Esophagus muscularis mucosa (tissue), 4 donors: ENCODE results near the gene KISS1. TPM values are rescaled to one million over a fixed set of nuclear protein-coding genes. Genes with fewer than 3 reads are reported as not detected.

Source experiments
- DNase-seq: peaks from one replicate; pipeline ENCODE4 v3.0.0-alpha.2; 2017; ENCODE audit errors: extremely low spot score
- H3K27ac ChIP-seq, 4 donors: fragments of 200-600 bp; sonication (generic); replicated peaks in 1 of 4; 1 replicate in 3 of 4; 2 replicates in 1 of 4; pipeline ENCODE4 v1.5.1; 2016 to 2019; ENCODE audit warnings: mild to moderate bottlenecking in 1 of 4
- H3K27me3 ChIP-seq, 4 donors: fragments of 200-600 bp; sonication (generic); one replicate each; pipeline versions ENCODE4 v1.5.1 to v1.6.0; 2016 to 2019
- H3K36me3 ChIP-seq, 4 donors: fragments of 200-600 bp; sonication (generic); one replicate each; pipeline ENCODE4 v1.5.1; 2016 to 2019
- H3K4me1 ChIP-seq, 4 donors: fragments of 200-600 bp; sonication (generic); one replicate each; pipeline ENCODE4 v1.5.1; 2016 to 2019
- H3K4me3 ChIP-seq, 4 donors: fragments of 200-600 bp; sonication (generic); 1 replicate in 2 of 4; 2 replicates in 2 of 4; pipeline ENCODE4 v1.5.1; 2016 to 2019; ENCODE audit warnings: mild to moderate bottlenecking in 4 of 4, moderate library complexity in 1 of 4
- H3K9me3 ChIP-seq, 4 donors: fragments of 200-600 bp; sonication (generic); 1 replicate in 3 of 4; 2 replicates in 1 of 4; pipeline ENCODE4 v1.5.1; 2016 to 2019
- EP300 ChIP-seq: sonication (generic); formaldehyde crosslinking; IDR thresholded peaks from one replicate; pipeline ENCODE4 v1.6.1; 2017; ENCODE audit warnings: antibody characterized with exemption
- POLR2A ChIP-seq: fragments of 450-650 bp; IDR thresholded peaks from one replicate; pipeline ENCODE4 v1.6.1; 2017; ENCODE audit warnings: antibody characterized with exemption, moderate library complexity, mild to moderate bottlenecking, low read depth
- POLR2AphosphoS5 ChIP-seq, 2 donors: sonication (generic); formaldehyde crosslinking; IDR thresholded peaks; one replicate each; pipeline ENCODE4 v1.6.1; 2017; ENCODE audit warnings: antibody characterized with exemption in 2 of 2
- WGBS: methylation state at CpG from one replicate; pipeline ENCODE4 v1.1.5; 2018; 5-methylcytosine and 5-hydroxymethylcytosine counted together
- intact Hi-C: fragments of 100-400 bp; cut with DNase I; formaldehyde crosslinking; loops from one replicate; pipeline ENCODE4 v1.15.1; 2023
- total RNA-seq, 4 donors: library from RNA; depleted of rRNA; stranded (reverse); fragments of >200 nt; gene quantifications; one replicate each; pipeline versions ENCODE4 v1.1.0 to v1.2.1, GENCODE V29; 2016
- TF ChIP-seq, protein P1 (sequence below), 3 experiments: fragments of 200-600 bp in 2 of 3; fragments of 450-650 bp in 1 of 3; sonication (generic) in 2 of 3; IDR thresholded peaks; one replicate each; pipeline ENCODE4 v1.5.1; 2017 to 2019; ENCODE audit warnings: antibody characterized with exemption in 3 of 3, mild to moderate bottlenecking in 2 of 3, moderate library complexity in 1 of 3

KISS1 gene
- total RNA-seq, 4 donors from 2014 or later, result not detected

DNA sequence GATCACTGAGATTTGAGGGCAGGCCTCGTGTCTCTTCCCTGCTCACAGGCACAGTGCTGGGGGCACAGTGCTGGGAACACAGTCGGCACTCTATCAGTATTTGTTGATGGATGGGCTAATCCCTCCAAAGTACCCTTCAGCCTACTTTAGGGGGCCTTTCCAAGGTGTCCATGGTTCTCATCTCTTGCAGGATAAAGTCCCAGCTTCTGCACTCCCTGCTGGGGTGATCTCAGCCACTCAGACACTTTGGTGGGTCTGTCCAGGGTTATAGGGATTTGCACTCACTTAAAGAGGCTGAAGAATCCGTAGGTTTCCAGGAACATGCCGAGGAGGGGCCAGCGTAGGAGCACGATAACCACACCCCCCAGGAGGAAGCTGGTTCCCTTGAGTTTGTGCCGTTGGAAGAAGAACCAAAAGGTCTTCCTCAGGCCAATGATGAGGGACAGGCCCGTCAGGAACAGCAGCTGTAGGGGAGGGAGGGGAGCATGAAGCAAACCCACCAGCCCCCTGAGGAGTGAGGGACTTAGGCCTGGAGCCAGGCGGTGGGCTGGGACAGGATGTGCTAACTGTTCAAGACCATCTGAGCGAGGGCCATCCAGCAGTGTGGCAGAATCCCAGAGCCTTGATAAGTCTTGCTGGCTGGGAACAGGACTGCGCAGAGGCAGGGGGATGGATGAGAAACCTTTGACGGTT lies 5.2 kb upstream of the KISS1 start:
- H3K27me3 ChIP-seq, result peaks cover 0 to 83% (median 4%) of the 10 kb centered on the region in 4 donors
- intact Hi-C loops, result no loop called here

DNA sequence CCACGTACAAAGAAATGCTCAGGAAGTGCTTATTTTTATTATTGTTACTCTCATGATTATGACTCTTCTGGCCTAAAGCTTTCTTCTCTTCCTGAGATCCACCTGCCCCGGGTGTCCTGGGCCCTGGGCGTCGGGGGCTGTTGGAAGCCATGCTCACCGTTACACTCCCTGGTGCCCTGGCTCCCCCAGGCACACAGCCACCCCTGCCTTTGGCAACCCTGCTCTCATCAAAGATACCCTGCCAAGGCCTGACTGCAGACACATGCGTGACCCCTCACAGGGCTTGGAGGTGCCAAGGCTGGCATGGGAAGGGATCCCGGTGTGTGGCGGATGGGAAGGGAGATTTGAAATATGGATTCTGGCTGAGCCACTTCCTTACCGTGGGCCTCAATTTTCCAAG lies 3.3 kb upstream of the KISS1 start:
- no peak overlapping the region for H3K27ac ChIP-seq
- intact Hi-C loops, result no loop called here
- peaks cover 0 to 5% (median 2%) of the 10 kb centered on the region in 4 donors for H3K4me1 ChIP-seq
- H3K36me3 ChIP-seq, result no peaks in the 10 kb centered on the region
- H3K27me3 ChIP-seq, result peaks cover 0 to 87% (median 4%) of the 10 kb centered on the region in 4 donors
- no peaks in the 10 kb centered on the region for H3K9me3 ChIP-seq
- DNase-seq, result no peak
- 86% methylated on average over 9 of the region's 9 CpGs for WGBS
- no peak overlapping the region for H3K4me3 ChIP-seq
- TF ChIP-seq POLR2A, result no peak
- TF ChIP-seq, protein P1, sequence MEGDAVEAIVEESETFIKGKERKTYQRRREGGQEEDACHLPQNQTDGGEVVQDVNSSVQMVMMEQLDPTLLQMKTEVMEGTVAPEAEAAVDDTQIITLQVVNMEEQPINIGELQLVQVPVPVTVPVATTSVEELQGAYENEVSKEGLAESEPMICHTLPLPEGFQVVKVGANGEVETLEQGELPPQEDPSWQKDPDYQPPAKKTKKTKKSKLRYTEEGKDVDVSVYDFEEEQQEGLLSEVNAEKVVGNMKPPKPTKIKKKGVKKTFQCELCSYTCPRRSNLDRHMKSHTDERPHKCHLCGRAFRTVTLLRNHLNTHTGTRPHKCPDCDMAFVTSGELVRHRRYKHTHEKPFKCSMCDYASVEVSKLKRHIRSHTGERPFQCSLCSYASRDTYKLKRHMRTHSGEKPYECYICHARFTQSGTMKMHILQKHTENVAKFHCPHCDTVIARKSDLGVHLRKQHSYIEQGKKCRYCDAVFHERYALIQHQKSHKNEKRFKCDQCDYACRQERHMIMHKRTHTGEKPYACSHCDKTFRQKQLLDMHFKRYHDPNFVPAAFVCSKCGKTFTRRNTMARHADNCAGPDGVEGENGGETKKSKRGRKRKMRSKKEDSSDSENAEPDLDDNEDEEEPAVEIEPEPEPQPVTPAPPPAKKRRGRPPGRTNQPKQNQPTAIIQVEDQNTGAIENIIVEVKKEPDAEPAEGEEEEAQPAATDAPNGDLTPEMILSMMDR (IDR thresholded peaks at IDR 0.05), result no peak

More for the DNA sequence above, 5.2 kb upstream of the KISS1 start:
- Histone ChIP-seq H3K4me3 (no peak overlapping the region), H3K4me1 (peaks cover 0 to 5% (median 2%) of the 10 kb centered on the region in 4 donors), H3K27ac (no peak overlapping the region), H3K36me3 (no peaks in the 10 kb centered on the region), H3K9me3 (no peaks in the 10 kb centered on the region)
- DNase-seq, result no peak
- 83% methylated on average over 12 of the region's 12 CpGs for WGBS
- TF ChIP-seq, protein P1 (IDR thresholded peaks at IDR 0.05), result no peak
- TF ChIP-seq POLR2AphosphoS5 (IDR thresholded peaks at IDR 0.05) (no peak), EP300 (no peak), POLR2A (no peak)

DNA sequence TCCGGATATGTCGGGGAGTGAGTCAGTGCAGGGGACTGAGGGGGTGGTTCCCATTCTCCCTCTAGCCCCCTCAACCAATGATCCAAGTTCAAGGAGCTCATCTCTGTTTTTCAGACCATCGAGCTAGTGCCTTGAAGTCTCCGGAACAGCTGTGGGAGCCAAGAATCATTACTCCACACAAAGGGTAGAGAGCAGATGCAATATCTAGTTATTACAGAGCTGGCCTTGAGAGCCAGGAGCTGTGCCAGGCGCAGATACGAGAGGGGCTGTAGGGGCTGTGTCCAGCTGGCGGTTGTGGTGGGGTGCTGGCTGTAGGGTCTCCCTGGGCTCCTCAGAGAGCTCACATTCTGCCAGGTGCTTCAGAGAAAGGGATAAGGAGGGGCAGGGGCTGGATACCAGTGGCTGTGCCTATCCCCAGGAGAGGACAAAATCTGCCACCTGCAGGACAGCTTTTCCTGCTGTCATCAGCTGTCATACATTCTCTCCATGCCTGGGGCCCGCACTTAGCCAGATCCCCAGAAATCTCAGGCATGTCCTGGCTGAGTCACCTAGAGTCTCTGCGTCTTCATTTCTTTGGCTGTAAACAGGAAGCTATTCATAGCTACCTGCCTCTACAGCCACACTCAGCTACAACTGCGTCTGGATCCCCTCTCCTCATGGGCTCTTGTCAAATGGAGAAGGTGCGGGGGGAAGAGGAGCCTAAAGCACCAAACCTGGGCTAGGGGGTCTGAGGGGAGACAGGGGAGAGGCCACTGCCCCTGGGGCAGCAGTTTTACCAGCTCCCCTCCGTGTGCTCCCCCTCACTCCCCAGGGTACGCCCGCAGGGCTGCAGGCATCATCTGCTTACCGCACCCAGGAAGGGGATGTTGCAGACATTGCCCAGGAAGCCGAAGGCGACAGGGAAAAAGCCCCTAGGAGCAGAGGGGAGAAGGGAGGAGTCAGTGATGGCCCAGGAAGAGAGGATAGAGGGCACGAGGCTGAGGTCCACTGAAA lies 2.4 kb upstream of the KISS1 start:
- no peaks in the 10 kb centered on the region for H3K9me3 ChIP-seq
- H3K4me3 ChIP-seq, result no peak overlapping the region
- peaks cover 0 to 5% (median 2%) of the 10 kb centered on the region in 4 donors for H3K4me1 ChIP-seq
- 75% methylated on average over 18 of the region's 18 CpGs for WGBS
- no peaks in the 10 kb centered on the region for H3K36me3 ChIP-seq
- H3K27me3 ChIP-seq, result peaks cover 0 to 86% (median 2%) of the 10 kb centered on the region in 4 donors
- intact Hi-C loops, result no loop called here
- TF ChIP-seq POLR2AphosphoS5 (IDR thresholded peaks at IDR 0.05) (no peak), POLR2A (no peak), EP300 (no peak)
- TF ChIP-seq, protein P1 (IDR thresholded peaks at IDR 0.05), result no peak
- no peak for DNase-seq
- H3K27ac ChIP-seq, result no peak overlapping the region

DNA sequence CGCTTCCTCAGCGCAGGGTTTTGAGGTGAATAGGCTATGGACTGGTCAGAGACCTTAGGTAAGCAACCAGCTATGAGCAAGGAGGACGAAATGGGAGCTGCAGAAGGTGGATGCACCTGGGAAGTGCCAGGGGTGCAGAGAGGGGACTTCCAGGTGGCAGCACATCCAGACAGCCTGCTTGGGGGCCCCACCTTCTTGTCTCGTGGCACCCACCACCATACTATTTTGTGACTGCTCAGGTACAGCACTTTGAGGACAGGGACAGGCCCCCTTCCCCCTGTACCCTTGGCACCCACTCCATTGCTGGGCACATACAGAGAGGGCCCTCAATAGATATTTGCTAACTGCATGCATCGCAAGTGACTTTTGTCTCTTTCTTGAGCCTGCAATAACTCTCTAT lies 777 bp upstream of the KISS1 start:
- TF ChIP-seq, protein P1 (IDR thresholded peaks at IDR 0.05), result no peak
- no peak for TF ChIP-seq POLR2AphosphoS5 (IDR thresholded peaks at IDR 0.05)
- TF ChIP-seq POLR2A, result no peak
- no peak for TF ChIP-seq EP300
- no peaks in the 10 kb centered on the region for H3K9me3 ChIP-seq
- no peaks in the 10 kb centered on the region for H3K36me3 ChIP-seq
- intact Hi-C loops, result no loop called here
- peaks cover 0 to 83% (median 2%) of the 10 kb centered on the region in 4 donors for H3K27me3 ChIP-seq
- H3K4me1 ChIP-seq, result peaks cover 0 to 5% (median 2%) of the 10 kb centered on the region in 4 donors
- 92% methylated on average over 2 of the region's 5 CpGs for WGBS
- DNase-seq, result no peak
- H3K4me3 ChIP-seq, result no peak overlapping the region
- no peak overlapping the region for H3K27ac ChIP-seq
